ENCODE data around the gene CDCA4.

Gene CDCA4

DNA sequence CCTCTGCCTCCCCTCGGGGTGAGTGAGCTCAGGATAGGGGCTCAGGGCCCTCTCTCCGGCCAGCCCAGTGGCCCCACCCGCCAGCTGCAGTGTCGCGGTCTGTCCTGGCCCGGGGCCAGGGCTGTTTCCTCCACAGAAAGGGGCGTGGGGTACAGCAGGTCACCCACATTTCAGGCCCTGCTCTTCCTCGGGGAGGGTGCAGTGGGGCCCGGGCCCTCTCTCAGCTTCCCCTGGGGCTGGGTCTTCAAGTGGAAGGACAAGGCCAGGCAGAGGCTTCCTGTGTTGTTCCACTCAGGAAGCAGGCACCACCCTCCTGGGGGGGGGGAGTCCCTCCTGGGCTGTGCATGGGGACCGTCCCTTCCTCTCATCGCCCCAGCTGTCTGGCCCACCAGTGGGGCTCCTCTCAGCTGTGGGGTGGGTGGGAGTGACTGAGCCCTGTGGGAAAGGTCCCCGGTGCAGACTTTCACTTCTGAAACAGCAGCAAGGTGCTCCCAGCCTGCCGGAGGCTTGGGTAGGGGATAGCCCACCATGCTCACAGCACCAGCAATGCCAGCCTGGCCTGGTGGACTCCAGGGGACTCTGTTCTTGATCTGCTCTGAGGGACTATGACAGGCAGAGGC, 40.7 kb upstream of the CDCA4 start:
- no peak overlapping the region for H3K4me3 ChIP-seq (ENCODE audit: low read depth, low read length)
- TF ChIP-seq, protein P1, sequence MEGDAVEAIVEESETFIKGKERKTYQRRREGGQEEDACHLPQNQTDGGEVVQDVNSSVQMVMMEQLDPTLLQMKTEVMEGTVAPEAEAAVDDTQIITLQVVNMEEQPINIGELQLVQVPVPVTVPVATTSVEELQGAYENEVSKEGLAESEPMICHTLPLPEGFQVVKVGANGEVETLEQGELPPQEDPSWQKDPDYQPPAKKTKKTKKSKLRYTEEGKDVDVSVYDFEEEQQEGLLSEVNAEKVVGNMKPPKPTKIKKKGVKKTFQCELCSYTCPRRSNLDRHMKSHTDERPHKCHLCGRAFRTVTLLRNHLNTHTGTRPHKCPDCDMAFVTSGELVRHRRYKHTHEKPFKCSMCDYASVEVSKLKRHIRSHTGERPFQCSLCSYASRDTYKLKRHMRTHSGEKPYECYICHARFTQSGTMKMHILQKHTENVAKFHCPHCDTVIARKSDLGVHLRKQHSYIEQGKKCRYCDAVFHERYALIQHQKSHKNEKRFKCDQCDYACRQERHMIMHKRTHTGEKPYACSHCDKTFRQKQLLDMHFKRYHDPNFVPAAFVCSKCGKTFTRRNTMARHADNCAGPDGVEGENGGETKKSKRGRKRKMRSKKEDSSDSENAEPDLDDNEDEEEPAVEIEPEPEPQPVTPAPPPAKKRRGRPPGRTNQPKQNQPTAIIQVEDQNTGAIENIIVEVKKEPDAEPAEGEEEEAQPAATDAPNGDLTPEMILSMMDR (IDR thresholded peaks at IDR 0.05; ENCODE audit: control insufficient read depth, extremely low read depth, insufficient read depth): no peak
- no peak for DNase-seq (ENCODE audit: low read depth)

- TF ChIP-seq, protein P1 (IDR thresholded peaks at IDR 0.05; ENCODE audit: control insufficient read depth, extremely low read depth, insufficient read depth): no peak
- H3K4me3 ChIP-seq (ENCODE audit: low read depth, low read length): no peak overlapping the region
- no peak for DNase-seq (ENCODE audit: low read depth)
Observed at GRCh38 chr14:105060751-105061427, 40.0 kb upstream of the CDCA4 start.

- DNase-seq (ENCODE audit: low read depth): no peak
- no peak overlapping the region for H3K4me3 ChIP-seq (ENCODE audit: low read depth, low read length)
Observed at GRCh38 chr14:105059925-105060565, 39.2 kb upstream of the CDCA4 start.

GRCh38 chr14:105059035-105059924, 38.4 kb upstream of the CDCA4 start:
- DNase-seq (ENCODE audit: low read depth): no peak
- H3K4me3 ChIP-seq (ENCODE audit: low read depth, low read length): no peak overlapping the region
- TF ChIP-seq, protein P1 (IDR thresholded peaks at IDR 0.05; ENCODE audit: control insufficient read depth, extremely low read depth, insufficient read depth): no peak

More at GRCh38 chr14:105059925-105060565, 39.2 kb upstream of the CDCA4 start:
- TF ChIP-seq, protein P1 (IDR thresholded peaks at IDR 0.05; ENCODE audit: control insufficient read depth, extremely low read depth, insufficient read depth): no peak

GRCh38 chr14:105058521-105059034, 37.7 kb upstream of the CDCA4 start:
- TF ChIP-seq, protein P1 (IDR thresholded peaks at IDR 0.05; ENCODE audit: control insufficient read depth, extremely low read depth, insufficient read depth): no peak
- DNase-seq (ENCODE audit: low read depth): no peak
- no peak overlapping the region for H3K4me3 ChIP-seq (ENCODE audit: low read depth, low read length)

GRCh38 chr14:105056303-105056831, 35.5 kb upstream of the CDCA4 start:
- no peak for DNase-seq (ENCODE audit: low read depth)
- H3K4me3 ChIP-seq (ENCODE audit: low read depth, low read length): no peak overlapping the region
- TF ChIP-seq, protein P1 (IDR thresholded peaks at IDR 0.05; ENCODE audit: control insufficient read depth, extremely low read depth, insufficient read depth): no peak

Data from LNCaP clone FGC (cell line).